Astrocyte (in vitro differentiated cells and primary cell): ENCODE results near the gene CIROP.

Source experiments
- EZH2 ChIP-seq: IDR thresholded peaks from 2 replicates; pipeline ENCODE4 v1.6.1; 2012; ENCODE audit warnings: mild to moderate bottlenecking, low read length, inconsistent platforms; ENCODE audit not compliant: insufficient read depth
- TF ChIP-seq, protein P1 (sequence below): IDR thresholded peaks from 2 replicates; pipeline ENCODE4 v1.5.1; 2011; ENCODE audit warnings: low read depth, mild to moderate bottlenecking, inconsistent platforms, low read length, moderate library complexity; ENCODE audit not compliant: insufficient read depth

GRCh38 chr14:23052182-23052623 lies 52.6 kb downstream of the CIROP start:
- TF ChIP-seq, protein P1, sequence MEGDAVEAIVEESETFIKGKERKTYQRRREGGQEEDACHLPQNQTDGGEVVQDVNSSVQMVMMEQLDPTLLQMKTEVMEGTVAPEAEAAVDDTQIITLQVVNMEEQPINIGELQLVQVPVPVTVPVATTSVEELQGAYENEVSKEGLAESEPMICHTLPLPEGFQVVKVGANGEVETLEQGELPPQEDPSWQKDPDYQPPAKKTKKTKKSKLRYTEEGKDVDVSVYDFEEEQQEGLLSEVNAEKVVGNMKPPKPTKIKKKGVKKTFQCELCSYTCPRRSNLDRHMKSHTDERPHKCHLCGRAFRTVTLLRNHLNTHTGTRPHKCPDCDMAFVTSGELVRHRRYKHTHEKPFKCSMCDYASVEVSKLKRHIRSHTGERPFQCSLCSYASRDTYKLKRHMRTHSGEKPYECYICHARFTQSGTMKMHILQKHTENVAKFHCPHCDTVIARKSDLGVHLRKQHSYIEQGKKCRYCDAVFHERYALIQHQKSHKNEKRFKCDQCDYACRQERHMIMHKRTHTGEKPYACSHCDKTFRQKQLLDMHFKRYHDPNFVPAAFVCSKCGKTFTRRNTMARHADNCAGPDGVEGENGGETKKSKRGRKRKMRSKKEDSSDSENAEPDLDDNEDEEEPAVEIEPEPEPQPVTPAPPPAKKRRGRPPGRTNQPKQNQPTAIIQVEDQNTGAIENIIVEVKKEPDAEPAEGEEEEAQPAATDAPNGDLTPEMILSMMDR, result no peak
- no peak for TF ChIP-seq EZH2
